C4-2B (cell line): ENCODE results near the gene FSTL4.

Experiments
- H3K27ac ChIP-seq: fragments of 450-650 bp; 2 replicates; pipeline ENCODE4 v1.5.1; 2017
- CTCF ChIP-seq: fragments of 450-650 bp; conservative IDR thresholded peaks from 2 replicates; pipeline ENCODE4 v1.5.1; 2017; ENCODE audit warnings: mild to moderate bottlenecking
- ZFX ChIP-seq: fragments of 450-650 bp; IDR thresholded peaks from 2 replicates; pipeline ENCODE4 v1.6.1; 2017

Gene FSTL4

GRCh38 chr5:133363807-133364587, 248.3 kb downstream of the FSTL4 start:
- TF ChIP-seq ZFX (no peak), CTCF (no peak)
- no peak overlapping the region for H3K27ac ChIP-seq

- TF ChIP-seq CTCF (no peak), ZFX (no peak)
- H3K27ac ChIP-seq = no peak overlapping the region
Measured at GRCh38 chr5:133362438-133362837, 249.9 kb downstream of the FSTL4 start.

GRCh38 chr5:133361922-133362321, 250.4 kb downstream of the FSTL4 start:
- TF ChIP-seq ZFX (no peak), CTCF (no peak)
- no peak overlapping the region for H3K27ac ChIP-seq

GRCh38 chr5:133360693-133361472, 251.5 kb downstream of the FSTL4 start:
- H3K27ac ChIP-seq = no peak overlapping the region

GRCh38 chr5:133359861-133360260, 252.5 kb downstream of the FSTL4 start:
- H3K27ac ChIP-seq = no peak overlapping the region
- TF ChIP-seq CTCF = no peak
- no peak for TF ChIP-seq ZFX

More at GRCh38 chr5:133360693-133361472, 251.5 kb downstream of the FSTL4 start:
- TF ChIP-seq CTCF (no peak), ZFX (no peak)

- no peak overlapping the region for H3K27ac ChIP-seq
- TF ChIP-seq ZFX (no peak), CTCF (no peak)
Measured at GRCh38 chr5:133358271-133358670, 254.1 kb downstream of the FSTL4 start.

GRCh38 chr5:133357758-133358157, 254.6 kb downstream of the FSTL4 start:
- no peak for TF ChIP-seq ZFX
- TF ChIP-seq CTCF = no peak

More at GRCh38 chr5:133357758-133358157, 254.6 kb downstream of the FSTL4 start:
- H3K27ac ChIP-seq = no peak overlapping the region
